ENCODE data around the gene CHRM5. TPM values are rescaled to one million over a fixed set of nuclear protein-coding genes. Genes with fewer than 3 reads are reported as not detected.

CHRM5 gene
- total and polyA plus RNA-seq, 2 donors from 2014 or later = 0.06 TPM; not detected in 1

GRCh38 chr15:34056911-34057310 is 88.6 kb downstream of the CHRM5 start:
- FAIRE-seq (no peak), DNase-seq (no peak)
- H3K27me3 ChIP-seq (ENCODE audit: control insufficient read depth, insufficient read depth, low read length) = no peaks in the 10 kb centered on the region
- TF ChIP-seq CTCF (IDR thresholded peaks at IDR 0.05; ENCODE audit: borderline replicate concordance, extremely low read depth, insufficient read depth) = no peak
- no peak overlapping the region for H3K4me3 ChIP-seq (ENCODE audit: low read length in 3 of 3)
- intact Hi-C loops (cut with DNase I) = no loop called here
- H3K9ac ChIP-seq (ENCODE audit: low read length in 3 of 3) = no peak overlapping the region
- H3K36me3 ChIP-seq (ENCODE audit: control insufficient read depth in 2 of 3, insufficient read depth in 3 of 3, low read length in 3 of 3) = no peaks in the 10 kb centered on the region
- H3K4me1 ChIP-seq (ENCODE audit: control insufficient read depth in 2 of 3, insufficient read depth in 2 of 3, low read depth in 1 of 3, low read length in 3 of 3) = peaks cover 0 to 3% (median 3%) of the 10 kb centered on the region in 3 donors
- H3K27ac ChIP-seq (ENCODE audit: low read depth in 2 of 2, low read length in 2 of 2) = no peak overlapping the region
- H3K9me3 ChIP-seq (ENCODE audit: control insufficient read depth in 2 of 3, insufficient read depth in 1 of 3, low read length in 3 of 3) = no peaks in the 10 kb centered on the region

GRCh38 chr15:34059476-34059875 is 91.2 kb downstream of the CHRM5 start:
- no peak for TF ChIP-seq CTCF (IDR thresholded peaks at IDR 0.05; ENCODE audit: borderline replicate concordance, extremely low read depth, insufficient read depth)
- intact Hi-C loops (cut with DNase I) = no loop called here
- Histone ChIP-seq H3K4me3 (ENCODE audit: low read length in 3 of 3) (no peak overlapping the region), H3K4me1 (ENCODE audit: control insufficient read depth in 2 of 3, insufficient read depth in 2 of 3, low read depth in 1 of 3, low read length in 3 of 3) (peaks cover 0 to 3% (median 3%) of the 10 kb centered on the region in 3 donors), H3K27me3 (ENCODE audit: control insufficient read depth, insufficient read depth, low read length) (no peaks in the 10 kb centered on the region), H3K27ac (ENCODE audit: low read depth in 2 of 2, low read length in 2 of 2) (no peak overlapping the region), H3K36me3 (ENCODE audit: control insufficient read depth in 2 of 3, insufficient read depth in 3 of 3, low read length in 3 of 3) (no peaks in the 10 kb centered on the region), H3K9ac (ENCODE audit: low read length in 3 of 3) (no peak overlapping the region), H3K9me3 (ENCODE audit: control insufficient read depth in 2 of 3, insufficient read depth in 1 of 3, low read length in 3 of 3) (no peaks in the 10 kb centered on the region)
- DNase-seq = no peak
- no peak for FAIRE-seq

- intact Hi-C loops (cut with DNase I) = loop anchor here (10.0 kb wide), 1 partner anchor 155 kb away; the partner anchor contains the start of gene KATNBL1
- no peaks in the 10 kb centered on the region for H3K27me3 ChIP-seq (ENCODE audit: control insufficient read depth, insufficient read depth, low read length)
- no peak overlapping the region for H3K4me3 ChIP-seq (ENCODE audit: low read length in 3 of 3)
- H3K9ac ChIP-seq (ENCODE audit: low read length in 3 of 3) = no peak overlapping the region
- no peak for TF ChIP-seq CTCF (IDR thresholded peaks at IDR 0.05; ENCODE audit: borderline replicate concordance, extremely low read depth, insufficient read depth)
- no peaks in the 10 kb centered on the region for H3K9me3 ChIP-seq (ENCODE audit: control insufficient read depth in 2 of 3, insufficient read depth in 1 of 3, low read length in 3 of 3)
- no peaks in the 10 kb centered on the region for H3K36me3 ChIP-seq (ENCODE audit: control insufficient read depth in 2 of 3, insufficient read depth in 3 of 3, low read length in 3 of 3)
- FAIRE-seq (no peak), DNase-seq (no peak)
- H3K4me1 ChIP-seq (ENCODE audit: control insufficient read depth in 2 of 3, insufficient read depth in 2 of 3, low read depth in 1 of 3, low read length in 3 of 3) = peaks cover 0 to 3% (median 3%) of the 10 kb centered on the region in 3 donors
- H3K27ac ChIP-seq (ENCODE audit: low read depth in 2 of 2, low read length in 2 of 2) = no peak overlapping the region
Observed at GRCh38 chr15:34059946-34060345, 91.6 kb downstream of the CHRM5 start.

- DNase-seq (no peak), FAIRE-seq (no peak)
- H3K27me3 ChIP-seq (ENCODE audit: control insufficient read depth, insufficient read depth, low read length) = no peaks in the 10 kb centered on the region
- H3K4me3 ChIP-seq (ENCODE audit: low read length in 3 of 3) = no peak overlapping the region
- H3K27ac ChIP-seq (ENCODE audit: low read depth in 2 of 2, low read length in 2 of 2) = no peak overlapping the region
- intact Hi-C loops (cut with DNase I) = loop anchor here (10.0 kb wide), 1 partner anchor 150 kb away; the partner anchor contains the start of gene KATNBL1
- no peak overlapping the region for H3K9ac ChIP-seq (ENCODE audit: low read length in 3 of 3)
- H3K9me3 ChIP-seq (ENCODE audit: control insufficient read depth in 2 of 3, insufficient read depth in 1 of 3, low read length in 3 of 3) = no peaks in the 10 kb centered on the region
- no peak for TF ChIP-seq CTCF (IDR thresholded peaks at IDR 0.05; ENCODE audit: borderline replicate concordance, extremely low read depth, insufficient read depth)
- H3K4me1 ChIP-seq (ENCODE audit: control insufficient read depth in 2 of 3, insufficient read depth in 2 of 3, low read depth in 1 of 3, low read length in 3 of 3) = no peaks in the 10 kb centered on the region
- no peaks in the 10 kb centered on the region for H3K36me3 ChIP-seq (ENCODE audit: control insufficient read depth in 2 of 3, insufficient read depth in 3 of 3, low read length in 3 of 3)
Observed at GRCh38 chr15:34064438-34064837, 96.1 kb downstream of the CHRM5 start.
